ENCODE data around the gene CDC16.
A peak's percentile ranks its signal among the peaks of the same experiment; 100 is the strongest.
"Not testable (repeated sequence)": the region's sequence is repeated elsewhere in the genome, so short reads cannot be mapped to it uniquely, and the experiment has no call there.

Gene CDC16

GRCh38 chr13:114234645-114235421, at the start of gene CDC16:
CDC16 (plus strand) TSS chr13:114234897; CDS start chr13:114235085, 188 bp downstream.
- DNase-seq, result peak; percentile 99

DNA sequence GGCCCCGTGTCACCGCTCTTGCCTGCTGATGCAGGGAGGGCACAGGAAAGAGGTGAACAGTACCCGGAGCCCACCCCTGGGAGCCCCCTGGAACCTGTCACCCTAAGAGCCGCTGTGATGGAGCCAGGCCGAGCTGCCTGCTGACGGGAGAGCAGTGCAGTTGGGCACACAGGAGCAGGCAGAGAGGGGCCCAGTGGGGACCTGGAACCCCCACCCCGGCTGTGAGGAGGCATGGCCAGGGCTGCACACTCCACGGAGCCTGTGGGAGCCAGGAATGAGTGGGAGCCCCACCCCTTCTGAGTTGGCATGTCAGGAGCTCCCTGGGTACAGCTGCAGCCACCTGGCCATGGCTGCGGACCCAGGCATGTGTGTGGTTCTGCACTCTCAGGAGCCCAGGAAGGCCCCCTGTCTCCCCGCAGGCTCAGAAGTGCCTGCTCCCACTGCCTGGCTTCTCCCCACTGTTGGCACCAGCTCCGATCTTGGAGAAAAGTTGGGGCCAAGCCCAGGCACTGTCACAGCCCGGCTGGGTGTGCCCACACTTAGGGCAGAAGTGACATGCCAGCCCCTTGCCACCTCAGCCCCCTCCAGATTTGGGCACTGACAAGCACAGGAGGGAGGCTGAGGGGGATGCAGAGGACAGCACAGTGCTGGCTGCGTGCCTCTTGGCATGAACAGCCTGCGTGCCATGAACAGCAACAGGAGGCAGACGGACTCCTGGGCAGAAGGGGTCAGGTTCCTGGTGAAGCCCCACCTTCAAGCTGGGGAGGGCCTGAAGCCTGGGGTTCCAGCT, 49.3 kb upstream of the CDC16 start:
- no peak for DNase-seq

DNA sequence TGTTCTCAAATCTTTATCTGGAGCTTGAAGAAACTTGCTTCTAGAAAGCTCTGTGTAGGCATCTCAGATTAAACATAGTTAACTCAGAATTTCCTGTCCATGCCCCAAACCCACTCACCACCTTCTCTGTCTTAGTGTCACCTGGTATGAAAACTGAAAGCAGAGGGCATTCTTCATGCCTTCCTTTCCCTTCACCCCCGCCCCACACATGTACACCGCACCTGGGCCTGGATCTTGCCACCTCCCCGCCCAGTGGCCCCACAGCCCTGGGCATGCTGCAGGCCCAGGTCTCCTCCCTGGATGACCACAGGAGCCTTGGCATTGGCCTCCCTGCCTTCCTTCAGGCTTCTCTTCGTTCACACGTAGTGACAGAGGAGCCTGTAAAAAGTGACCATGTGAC, 39.8 kb upstream of the CDC16 start:
- no peak for DNase-seq

DNA sequence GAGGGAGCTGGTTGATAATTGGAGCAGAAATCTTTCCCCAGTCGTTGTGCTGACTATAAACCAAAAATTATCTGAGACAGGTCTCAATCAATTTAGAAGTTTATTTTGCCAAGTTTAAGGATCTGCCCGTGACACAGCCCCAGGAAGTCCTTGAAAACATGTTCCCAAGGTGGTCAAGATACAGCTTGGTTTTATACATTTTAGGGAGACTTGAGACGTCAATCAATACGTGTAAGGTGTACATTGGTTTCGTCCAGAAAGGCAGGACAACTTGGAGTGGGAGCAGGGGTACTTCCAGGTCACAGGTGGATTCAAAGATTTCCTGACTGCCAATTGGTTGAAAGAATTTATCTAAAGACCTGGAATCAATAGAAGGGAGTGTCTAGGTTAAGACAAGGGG, 38.1 kb upstream of the CDC16 start:
- DNase-seq, result no peak

GRCh38 chr13:114198556-114198955, 36.1 kb upstream of the CDC16 start:
- no peak for DNase-seq

DNA sequence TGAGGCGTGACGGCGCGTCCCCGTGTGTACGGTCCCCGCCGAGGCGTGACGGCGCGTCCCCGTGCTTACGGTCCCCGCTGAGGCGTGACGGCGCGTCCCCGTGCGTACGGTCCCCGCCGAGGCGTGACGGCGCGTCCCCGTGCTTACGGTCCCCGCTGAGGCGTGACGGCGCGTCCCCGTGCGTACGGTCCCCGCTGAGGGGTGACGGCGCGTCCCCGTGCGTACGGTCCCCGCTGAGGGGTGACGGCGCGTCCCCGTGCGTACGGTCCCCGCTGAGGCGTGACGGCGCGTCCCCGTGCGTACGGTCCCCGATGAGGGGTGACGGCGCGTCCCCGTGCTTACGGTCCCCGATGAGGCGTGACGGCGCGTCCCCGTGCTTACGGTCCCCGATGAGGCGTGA, 35.2 kb upstream of the CDC16 start:
- DNase-seq, result not testable (repeated sequence)

GRCh38 chr13:114199954-114200353, 34.7 kb upstream of the CDC16 start:
- DNase-seq, result no peak

DNA sequence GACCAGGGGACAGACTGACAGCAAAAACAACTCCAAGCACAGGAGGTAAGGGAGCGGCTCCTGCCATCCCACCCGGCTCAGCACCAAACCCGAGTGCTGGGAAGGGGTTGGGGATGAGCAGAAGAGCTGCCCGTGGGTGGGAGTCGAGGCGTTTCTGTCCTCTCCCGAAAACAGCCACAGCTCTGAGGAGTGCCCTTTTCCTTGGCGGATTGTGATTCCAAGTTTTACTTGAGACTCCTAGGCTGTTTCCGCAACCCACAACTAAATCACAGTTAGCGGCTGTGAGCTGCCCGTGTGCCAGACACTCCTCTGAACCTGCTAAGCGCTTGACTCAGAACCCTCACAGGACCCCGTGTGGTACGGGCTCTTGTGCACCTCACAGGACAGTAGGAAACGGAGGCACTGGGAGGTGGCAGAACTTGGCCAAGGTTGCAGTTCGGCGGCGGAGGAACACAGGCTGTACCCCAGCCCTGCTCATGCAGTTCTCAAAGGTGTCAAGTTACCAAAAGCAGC, 34.2 kb upstream of the CDC16 start:
- no peak for DNase-seq

- no peak for DNase-seq
These were observed 32.1 kb upstream of the CDC16 start for GRCh38 chr13:114202581-114202980.

DNA sequence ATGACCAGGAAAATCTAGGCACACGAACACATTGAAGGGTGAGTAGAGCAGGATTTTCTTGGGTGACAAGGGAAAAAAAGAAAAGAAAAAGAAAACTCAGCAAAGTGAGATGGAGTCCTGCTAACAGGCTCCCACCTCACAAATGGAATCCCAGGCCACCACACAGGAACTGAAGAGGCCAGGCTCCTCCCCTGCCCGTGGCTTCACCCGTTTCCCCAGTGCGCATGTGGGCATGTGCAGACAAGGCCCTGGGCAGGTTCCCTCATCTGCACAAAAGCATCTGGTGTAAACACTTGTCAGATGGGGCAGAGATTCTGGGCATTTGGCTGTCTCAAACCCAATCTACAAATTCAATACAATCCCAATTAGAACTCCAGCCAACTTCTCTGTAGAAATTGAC, 31.2 kb upstream of the CDC16 start:
- peak in 1 of 3 experiments; percentile 23 for DNase-seq

DNA sequence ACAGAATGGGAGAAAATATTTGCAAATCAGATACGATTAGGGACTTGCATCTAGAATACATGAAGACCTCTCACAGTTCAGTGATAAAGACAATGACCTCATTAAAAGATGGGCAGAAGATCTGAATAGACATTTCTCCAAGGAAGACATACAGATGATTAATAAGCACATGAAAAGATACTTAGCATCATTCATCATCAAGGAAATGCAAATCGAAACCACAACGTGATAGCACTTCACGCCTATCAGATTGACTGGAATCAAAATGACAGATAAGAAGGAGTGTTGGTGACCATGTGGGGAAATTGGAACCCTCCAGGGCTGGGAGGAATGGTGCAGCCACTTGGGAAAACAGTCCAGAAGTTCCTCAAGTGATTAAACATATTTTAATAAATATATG, 29.8 kb upstream of the CDC16 start:
- no peak for DNase-seq

DNA sequence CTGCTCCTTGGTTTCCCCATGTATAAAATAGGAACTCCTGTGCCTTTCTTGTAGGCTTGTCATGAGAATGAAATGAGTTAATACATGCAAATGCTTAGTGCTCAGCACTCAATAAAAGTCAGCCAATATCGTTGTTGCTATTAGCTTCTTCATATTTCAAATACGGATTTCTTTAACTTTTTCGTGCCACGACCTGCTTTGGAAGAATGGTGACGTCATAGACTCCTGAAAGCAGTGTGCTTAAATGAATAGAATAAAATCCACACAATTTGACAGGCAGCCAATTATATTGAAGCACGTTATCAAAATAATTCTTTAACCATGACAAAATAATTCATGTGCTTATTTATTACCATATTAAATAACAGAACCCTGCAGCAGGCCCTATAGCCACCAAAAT, 26.6 kb upstream of the CDC16 start:
- DNase-seq, result no peak

GRCh38 chr13:114211446-114212157, 23.1 kb upstream of the CDC16 start:
- DNase-seq, result peak in 2 of 3 experiments; percentile 41 to 61

DNA sequence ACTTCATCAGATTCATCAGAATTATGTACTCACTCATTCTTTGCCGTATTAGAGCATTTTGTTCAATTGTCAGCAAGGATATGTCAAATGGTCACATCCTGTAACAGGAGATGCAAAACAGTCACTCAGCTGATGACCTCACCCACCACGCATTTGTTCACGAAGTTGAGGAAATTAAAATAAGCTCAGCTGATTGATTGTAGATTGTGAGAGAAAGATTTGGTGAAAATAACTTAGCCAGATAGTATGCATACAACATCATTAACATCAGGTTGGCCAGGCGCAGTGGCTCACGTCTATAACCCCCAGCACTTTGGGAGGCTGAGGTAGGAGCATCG, 22.6 kb upstream of the CDC16 start:
- DNase-seq, result no peak

GRCh38 chr13:114213980-114214379, 20.7 kb upstream of the CDC16 start:
- DNase-seq, result no peak

DNA sequence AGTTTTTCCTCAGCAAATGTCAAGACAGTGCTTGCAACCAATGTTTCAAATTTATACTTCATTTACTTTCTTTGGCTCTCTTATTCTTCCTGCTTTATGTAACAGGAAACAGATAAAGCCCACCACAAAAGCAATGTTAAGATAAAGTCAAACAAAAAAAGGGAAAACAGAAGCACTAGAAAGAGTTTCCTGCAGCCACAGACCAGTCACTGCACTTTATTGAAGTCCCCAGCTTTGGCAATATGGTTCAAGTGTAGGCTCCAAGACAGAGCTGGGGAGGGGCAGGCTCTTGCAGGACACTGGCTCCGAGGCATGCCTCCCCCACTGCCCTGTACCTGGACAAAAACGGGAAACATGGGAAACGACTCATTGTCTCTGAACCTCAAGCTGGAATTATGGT, 15.3 kb upstream of the CDC16 start:
- DNase-seq, result no peak

DNA sequence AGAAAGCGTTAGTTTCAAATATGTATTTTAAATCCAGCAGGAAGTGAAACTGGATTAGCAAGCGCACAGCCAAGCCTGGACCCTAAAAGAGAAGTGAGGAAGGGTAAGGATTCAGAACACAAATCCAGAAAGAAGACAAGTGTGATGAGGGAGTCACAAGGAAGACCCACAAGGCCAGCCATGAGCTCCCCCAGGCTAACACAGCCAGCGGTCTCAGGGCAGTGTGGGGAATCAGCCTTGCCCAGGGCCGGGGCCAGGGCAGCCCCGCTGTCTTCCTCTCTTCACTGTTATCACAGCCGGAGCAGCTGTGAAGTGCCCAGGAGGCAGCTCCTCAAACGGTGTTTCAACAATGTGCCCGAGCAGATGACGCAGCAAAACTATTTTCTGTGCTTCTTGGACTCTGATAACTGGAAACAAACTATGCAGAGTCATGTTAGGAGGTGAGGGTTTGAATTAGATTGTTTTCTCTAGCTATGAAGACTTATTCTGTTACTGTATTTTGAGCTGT, 12.2 kb upstream of the CDC16 start:
- DNase-seq, result peak in 1 of 3 experiments; percentile 33

DNA sequence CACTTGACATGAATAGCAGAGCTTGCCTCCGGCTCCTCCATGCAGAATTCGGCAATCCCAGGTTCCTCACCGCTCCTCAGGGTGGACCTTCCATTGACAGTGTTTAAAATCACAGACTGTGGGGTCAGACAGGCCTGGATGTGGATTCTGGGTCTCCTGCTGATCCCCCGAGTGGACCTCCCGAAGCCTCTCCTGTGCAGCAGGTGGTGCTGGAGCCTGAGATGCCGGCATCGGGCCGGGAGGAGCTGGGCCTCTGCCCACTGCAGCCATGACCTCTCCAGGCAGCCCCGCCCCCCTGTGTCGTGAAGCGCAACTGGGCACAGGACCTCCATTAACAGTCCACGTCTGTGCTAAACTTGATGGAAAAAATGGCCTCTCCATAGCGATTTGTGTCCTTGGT, 10.5 kb upstream of the CDC16 start:
- no peak for DNase-seq

DNA sequence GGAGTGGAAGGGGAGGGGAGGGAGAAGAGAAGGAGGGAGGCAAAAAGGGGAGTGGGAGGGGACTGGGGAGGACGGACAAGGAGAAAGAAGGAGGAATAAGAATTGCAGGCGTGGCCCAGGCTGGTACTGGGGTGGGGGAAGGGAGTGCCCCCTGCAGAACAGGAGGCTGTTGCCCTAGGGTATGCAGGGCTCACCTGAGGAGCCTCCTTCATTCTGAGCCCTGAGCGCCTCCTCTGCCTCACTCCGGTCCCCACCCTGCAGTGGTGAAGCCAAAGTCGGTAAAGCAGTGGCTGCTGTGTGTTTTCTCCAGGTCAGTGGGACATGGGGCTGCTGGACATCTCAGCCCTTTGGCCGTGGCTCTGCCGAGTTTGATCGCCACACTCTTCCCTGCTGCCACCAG, 9.1 kb upstream of the CDC16 start:
- no peak for DNase-seq

- DNase-seq, result no peak
These were observed 8.6 kb upstream of the CDC16 start for GRCh38 chr13:114226088-114226487.

- peak; percentile 81 to 95 (median 92) for DNase-seq
These were observed 7.9 kb upstream of the CDC16 start for GRCh38 chr13:114226699-114227323.

DNA sequence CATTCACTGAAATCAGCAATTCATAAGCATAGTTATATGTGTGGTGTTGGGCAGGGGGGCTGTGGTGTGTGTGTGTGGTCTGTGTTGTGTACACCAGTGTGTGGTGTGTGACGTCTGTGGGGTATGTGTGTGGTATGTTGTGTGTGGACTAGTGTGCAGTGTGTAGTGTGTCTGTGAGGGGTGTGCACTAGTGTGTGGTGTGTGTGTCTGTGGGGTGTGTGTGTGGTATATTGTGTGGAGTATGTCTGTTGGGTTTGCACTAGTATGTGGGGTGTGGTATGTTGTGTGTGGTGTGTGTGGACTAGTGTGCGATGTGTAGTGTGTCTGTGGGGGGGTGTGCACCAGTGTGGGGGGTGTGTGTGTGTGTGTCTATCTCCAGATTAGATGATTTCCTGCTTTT, 7.2 kb upstream of the CDC16 start:
- DNase-seq, result no peak

- no peak for DNase-seq
These were observed 6.5 kb upstream of the CDC16 start for GRCh38 chr13:114228176-114228575.

Measured in NCI-H1417 (cell line).